GM19468 (cell line): ENCODE data around the gene NPFFR1.
"Not testable (repeated sequence)": the region's sequence is repeated elsewhere in the genome, so short reads cannot be mapped to it uniquely, and the experiment has no call there.

ENCODE experiments used
- ATAC-seq: cut with Tn5 transposase; IDR thresholded peaks from one replicate; pipeline ENCODE4 v1.9.1; 2021; ENCODE audit warnings: mild to moderate bottlenecking, moderate library complexity, moderate number of reproducible peaks; ENCODE audit not compliant: unreplicated experiment; ENCODE audit errors: extremely low read depth

The NPFFR1 gene

DNA sequence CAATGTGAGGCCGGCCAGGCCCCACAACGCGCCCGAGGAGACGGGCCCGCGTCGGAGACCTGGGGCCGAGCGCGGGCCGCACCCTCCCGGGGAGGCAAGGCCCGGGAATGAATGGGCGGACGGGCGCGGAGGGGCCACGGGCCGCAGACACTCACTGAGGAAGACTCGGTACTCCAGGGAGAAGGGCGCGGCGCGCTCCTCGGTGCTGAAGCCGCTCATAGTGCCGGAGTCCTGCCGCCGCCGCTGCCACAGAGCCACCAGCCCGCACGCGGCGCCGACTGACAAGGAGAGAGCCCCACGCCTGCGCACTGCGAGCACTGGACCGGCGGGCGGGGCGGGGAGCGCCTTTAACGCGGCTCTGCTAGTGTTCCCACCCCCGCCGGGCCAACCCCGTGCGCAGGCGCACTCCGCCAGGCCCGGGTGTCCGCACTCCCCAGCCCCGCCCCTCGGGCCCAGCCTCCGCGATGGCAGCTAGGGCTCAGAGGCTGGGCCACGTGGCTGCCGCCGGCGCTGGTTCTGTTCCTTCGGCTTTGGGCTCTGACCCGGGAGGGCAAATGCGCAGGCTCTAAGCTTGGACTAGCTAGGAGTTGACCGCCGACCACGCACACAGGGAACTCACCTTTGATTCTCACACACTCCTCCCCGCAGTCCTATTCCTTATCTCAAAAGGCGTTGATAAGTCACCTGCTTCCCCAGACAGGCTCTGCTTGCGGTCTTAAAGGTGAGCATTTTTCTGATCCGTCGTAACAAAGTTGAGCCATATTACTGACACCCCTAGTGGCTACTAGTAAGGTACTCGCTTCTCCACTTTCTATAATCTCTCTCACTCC lies 50.5 kb downstream of the NPFFR1 start, which contains the start of gene PPA1:
TSS of gene PPA1 (minus strand) at position 321 of the 830 bp plus-strand sequence. CDS start at position 219, 102 bp downstream.
- ATAC-seq, result peak; percentile 91

DNA sequence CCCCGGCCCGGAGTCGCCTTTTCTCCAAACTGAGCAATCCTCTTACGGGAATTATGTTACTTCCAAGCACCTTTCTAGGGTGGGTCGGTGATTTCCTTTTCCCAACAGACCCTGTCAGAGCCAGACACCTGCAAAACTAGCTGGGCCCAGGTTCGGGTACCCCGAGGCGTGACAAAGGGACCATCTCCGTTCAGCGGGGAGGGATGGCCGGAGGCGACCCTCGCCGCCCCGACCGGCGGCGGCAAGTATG lies 51.0 kb downstream of the NPFFR1 start:
- ATAC-seq, result no peak

DNA sequence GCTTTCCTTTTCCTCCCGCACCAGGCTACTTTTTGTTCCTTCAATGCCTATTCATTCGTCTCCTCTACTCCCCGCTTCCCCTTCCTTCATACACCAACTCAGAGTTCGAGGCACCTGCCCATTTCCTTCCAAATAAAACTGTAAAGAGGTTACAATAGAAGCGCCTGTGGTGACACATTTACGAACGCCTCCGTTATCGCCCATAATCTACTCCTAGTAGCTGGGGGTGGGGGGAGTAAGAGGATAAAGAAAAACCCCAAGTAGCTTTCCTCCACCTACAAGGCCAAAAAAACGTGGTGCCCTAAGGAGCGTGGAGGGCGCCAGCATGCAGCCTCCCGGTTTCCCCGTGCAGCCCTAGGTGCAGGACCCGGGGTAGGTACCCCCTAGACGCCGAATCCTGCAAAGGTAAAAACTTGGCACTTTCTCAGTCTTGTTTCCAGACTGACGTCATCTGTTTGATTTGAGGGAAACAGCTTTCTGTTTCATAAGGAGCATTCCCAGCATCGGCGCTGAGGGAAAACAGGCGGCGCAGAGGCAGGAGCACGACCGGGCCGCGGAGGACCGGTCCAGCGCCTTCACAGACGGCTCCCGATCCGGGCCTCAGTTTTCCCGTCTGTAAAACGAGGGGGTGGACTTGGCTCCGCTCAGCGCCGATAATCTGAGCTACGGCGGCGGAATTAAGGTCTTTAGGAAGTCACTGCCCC lies 51.5 kb downstream of the NPFFR1 start:
- ATAC-seq, result no peak

DNA sequence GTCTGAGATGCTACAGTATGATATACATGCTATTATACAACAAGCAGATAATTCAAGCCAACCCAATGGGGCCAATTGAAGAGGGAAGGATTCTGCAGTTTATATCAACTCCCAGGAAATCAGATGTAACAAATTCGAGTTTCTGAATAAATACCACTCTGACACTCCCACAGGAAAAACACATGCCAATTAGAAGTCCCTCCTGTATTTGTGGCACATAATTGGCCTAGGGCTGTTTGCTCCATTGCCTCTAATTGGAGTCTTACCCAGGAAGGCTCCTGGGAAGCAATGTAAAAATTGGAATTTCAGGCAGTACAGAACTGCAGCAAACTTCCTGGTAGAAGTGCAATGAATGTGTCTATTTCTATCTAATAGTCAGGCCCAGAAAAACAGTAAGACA lies 55.3 kb downstream of the NPFFR1 start:
- ATAC-seq, result no peak

DNA sequence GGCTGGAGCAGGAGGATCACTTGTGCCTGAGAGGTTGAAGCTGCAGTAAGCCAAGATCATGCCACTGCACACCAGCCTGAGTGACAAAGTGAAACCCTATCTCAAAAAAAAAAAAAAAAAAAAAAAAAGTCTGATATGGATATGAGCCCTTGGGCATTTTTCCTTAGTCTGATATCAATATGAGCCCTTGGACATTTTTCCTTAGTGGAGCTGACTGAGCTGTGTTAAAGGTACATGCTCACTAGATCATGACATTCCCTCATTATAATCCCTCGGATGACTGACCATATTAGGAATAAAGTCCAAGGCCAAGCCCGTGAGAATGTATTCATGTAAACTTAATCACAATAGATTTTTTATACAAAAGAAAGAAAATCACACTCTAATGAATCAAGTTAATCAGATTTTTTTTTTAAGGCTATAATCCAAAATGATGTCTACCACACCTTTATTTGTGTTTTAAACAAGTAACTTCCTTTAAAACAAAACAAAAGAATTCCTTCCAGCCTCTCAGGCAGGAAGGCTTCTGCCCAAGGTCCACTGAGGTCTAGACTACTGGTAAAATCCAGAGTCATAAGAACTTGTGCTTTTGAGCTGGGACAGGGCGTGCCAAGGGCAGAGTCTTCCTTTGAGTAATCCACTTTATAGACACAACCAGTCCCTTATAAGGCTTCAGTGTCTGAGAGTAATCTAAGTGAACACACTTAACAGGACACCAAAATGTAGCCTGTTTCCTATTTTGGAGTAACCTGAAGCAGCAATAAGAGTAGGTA lies 56.1 kb downstream of the NPFFR1 start:
- no peak for ATAC-seq

DNA sequence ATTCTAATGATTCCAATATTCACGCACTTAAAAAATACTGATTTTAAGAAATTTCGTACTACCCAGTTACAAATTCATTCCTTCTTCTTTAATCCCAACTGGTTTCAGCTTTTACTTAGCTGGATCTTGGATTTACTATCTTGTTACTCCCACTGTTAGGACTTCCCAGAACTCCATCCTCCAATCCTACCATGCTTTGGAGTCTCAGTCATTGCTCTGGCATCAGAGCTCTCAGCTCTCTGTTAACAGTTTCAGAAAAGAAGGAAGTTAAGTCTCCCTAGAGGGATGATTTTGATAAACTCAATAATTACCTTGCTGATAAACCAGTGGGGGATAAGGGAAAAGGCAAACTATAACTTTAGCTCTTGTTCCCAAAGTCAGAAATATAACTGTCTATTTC lies 60.1 kb downstream of the NPFFR1 start:
- no peak for ATAC-seq

DNA sequence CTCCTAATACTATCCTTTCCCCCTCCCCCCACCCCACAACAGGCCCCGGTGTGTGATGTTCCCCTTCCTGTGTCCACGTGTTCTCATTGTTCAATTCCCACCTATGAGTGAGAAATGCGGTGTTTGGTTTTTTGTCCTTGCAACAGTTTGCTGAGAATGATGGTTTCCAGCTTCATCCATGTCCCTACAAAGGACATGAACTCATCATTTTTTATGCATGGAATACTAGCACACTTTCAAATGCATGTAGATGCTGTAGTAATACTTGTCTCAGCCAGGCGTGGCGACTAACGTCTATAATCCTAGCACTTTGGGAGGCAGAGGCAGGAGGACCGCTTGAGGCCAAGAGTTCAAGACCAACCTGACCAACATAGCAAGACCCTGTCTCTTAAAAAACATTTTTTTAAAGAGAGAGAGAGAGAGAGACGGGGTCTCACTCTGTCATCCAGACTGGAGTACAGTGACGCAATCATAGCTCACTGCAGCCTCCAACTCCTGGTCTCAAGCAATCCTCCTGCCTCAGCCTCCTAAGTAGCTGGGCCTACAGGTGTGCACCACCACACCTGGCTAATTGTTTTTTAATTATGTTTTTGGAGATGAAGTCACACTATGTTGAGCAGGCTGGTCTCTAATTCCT lies 60.9 kb downstream of the NPFFR1 start:
- ATAC-seq, result not testable (repeated sequence)

DNA sequence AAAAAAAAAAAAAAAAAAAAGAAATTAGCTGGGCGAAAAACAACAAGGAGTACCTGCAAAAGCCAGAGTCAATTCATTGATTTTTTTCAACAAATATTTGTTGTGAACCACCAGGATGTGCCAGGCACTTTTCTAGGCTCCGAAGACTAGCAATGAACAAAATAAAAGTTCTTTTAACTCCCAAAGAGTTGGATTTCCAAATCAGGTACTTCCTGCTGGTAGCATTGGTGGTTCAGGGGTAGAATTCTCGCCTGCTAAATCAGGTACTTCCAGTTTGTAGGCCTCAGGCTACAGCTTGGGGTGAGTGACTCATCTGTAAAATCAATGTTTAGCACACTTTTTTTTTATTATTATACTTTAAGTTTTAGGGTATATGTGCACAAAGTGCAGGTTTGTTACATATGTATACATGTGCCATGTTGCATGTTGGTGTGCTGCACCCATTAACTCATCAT lies 61.4 kb downstream of the NPFFR1 start:
- ATAC-seq, result no peak

DNA sequence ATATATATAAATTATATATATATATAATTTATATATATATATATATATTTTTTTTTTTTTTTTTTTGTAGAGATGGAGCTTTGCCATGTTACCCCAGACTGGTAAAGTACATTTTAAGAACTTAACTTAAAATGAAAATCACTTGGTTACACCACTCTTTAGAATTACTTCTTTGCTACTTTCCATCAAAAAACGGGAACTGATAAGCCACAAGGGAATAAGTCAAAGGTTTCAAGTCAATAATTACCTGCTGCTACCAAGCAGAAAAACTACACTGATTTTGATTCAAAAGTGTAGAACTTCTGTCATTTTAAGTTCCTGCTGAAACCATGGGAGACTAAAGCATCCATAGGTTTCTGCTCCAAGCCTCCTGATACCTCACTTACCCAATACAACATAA lies 62.8 kb downstream of the NPFFR1 start:
- ATAC-seq, result no peak

DNA sequence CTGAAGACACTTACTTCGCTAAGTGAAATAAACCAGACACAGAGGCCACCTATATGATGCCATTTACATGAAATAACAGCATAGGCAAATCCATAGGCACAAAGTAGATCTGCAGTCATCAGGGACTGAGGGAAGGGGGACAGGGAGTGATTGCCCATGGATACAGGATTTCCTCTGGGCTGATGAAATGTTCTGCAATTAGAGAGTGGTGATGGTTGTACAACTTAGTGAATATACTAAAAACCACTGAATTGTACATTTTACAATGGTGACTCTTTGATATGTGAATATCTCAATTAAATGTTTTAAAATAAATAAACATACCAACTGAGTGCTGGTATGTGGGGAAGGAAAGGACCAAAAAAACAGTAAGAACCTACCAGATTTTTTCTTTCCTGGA lies 70.9 kb downstream of the NPFFR1 start:
- no peak for ATAC-seq

DNA sequence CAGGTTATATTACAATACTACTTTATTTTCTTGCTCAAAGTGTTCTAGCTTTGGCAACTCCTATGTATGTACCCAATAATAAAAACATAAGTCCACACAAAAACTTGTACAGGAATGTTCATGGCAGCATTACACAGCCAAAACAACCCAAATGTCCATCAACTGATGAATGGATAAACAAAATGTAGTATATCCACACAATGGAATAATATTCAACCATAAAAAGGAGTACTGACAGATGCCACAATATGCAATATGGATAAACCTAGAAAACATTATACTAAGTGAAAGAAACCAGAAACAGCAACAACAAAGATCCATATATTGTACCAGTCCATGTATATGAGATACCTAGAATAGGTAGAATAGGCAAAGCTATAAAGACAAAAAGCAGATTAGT lies 71.5 kb downstream of the NPFFR1 start:
- ATAC-seq, result no peak

DNA sequence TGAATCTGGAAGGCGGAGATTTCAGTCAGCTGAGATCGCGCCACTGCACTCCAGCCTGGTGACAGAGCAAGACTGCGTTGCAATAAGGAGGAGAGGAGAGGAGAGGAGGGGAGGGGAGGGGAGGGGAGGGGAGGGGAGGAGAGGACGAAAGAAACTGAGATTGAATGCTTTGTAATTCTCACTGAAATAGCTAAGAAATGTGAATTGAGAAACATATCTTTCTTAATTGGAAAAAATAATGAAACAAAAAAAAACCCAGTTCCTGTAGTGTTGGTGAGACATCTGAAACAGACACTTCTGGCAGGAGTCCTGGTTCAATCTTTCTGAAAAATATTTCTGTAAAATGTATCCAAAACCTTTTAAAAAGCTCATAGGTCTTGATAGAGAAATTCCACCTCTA lies 77.0 kb downstream of the NPFFR1 start:
- no peak for ATAC-seq

DNA sequence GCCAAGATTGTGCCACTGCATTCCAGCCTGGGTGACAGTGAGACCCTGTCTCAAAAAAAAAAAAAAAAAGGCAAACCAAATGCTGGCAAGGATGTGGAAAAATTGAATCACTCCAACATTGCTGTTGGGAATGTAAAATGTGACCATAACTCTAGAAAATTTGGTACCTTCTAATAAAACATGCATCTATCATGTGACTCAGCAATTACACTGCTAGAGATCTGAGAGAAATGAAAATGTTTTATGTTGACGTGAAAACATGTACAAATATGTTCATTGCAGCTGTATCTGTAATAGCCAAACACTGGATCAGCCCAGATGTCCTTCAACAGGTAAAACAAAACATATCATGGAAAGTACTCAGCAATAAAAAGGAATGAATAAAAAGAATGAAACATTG lies 82.7 kb downstream of the NPFFR1 start:
- no peak for ATAC-seq

DNA sequence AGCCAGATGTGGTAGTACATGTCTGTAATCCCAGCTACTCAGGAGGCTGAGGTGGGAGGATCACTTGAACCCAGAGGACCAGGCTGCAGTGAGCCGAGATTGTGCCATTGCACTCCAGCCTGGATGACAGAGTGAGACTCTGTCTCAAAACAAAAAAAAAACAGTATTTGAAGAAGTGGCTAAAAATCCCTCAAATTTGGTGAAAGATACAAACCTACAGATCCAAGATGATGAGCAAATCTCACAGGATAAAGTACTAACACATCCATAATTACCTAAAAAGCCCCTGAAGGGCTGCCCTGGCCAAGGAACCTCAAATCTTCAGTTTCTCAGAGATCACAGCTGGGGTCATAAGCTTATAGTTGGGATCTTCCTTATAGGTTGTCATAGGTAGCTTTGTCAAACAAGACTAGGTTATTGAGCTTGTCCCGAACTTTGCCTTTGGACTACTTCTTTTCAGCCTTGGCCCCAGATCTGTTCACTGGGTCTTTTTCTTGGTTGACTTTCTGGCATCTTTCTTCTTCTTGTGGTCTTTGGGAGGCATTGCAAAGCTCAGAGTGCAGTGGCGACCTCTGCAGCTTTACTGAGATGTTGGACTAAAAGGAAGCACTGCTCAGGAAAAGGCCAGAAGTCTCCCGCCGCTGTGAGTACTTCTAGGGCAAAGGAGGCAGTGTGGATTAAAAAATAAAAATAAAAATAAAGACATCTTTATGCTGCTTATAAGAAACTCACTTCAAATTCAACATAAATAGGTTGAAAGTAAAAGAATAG lies 84.9 kb downstream of the NPFFR1 start:
- ATAC-seq, result no peak
